OCI-LY3 (cell line): ENCODE results near the gene PREX1.

ENCODE experiments used
- H2AFZ ChIP-seq: fragments of 200-600, 300-600 bp; shearing (Covaris generic); 2 replicates; pipeline ENCODE4 v1.6.0; 2014; ENCODE audit warnings: antibody characterized with exemption, low read depth, low read length
- H3K27ac ChIP-seq: fragments of 200-600, 300-600 bp; sonication (generic); 2 replicates; pipeline ENCODE4 v1.5.1; 2014; ENCODE audit warnings: mild to moderate bottlenecking, low read length, moderate library complexity, mixed read lengths
- H3K27me3 ChIP-seq: fragments of 200-600, 300-600 bp; sonication (generic); 2 replicates; pipeline ENCODE4 v1.6.1; 2014; ENCODE audit warnings: low read depth, low read length, mixed read lengths
- H3K36me3 ChIP-seq: fragments of 200-600, 300-600 bp; sonication (generic); replicated peaks from 2 replicates; pipeline ENCODE3; 2014; ENCODE audit warnings: low read depth, low read length, mixed read lengths
- H3K4me1 ChIP-seq: fragments of 300-600, 200-600 bp; sonication (generic); 2 replicates; pipeline ENCODE4 v1.6.1; 2014; ENCODE audit warnings: low read length, mixed read lengths
- H3K4me2 ChIP-seq: fragments of 200-600, 300-600 bp; sonication (generic); 2 replicates; pipeline ENCODE4 v1.6.1; 2014; ENCODE audit warnings: low read length, mixed read lengths
- H3K4me3 ChIP-seq: fragments of 300-600, 200-600 bp; sonication (generic); 2 replicates; pipeline ENCODE4 v1.5.1; 2014; ENCODE audit warnings: antibody characterized with exemption, mild to moderate bottlenecking, low read length, moderate library complexity
- H3K79me2 ChIP-seq: fragments of 300-600, 200-600 bp; shearing (Covaris generic); 2 replicates; pipeline ENCODE4 v1.6.1; 2014; ENCODE audit warnings: mild to moderate bottlenecking, low read length, mixed read lengths
- H3K9ac ChIP-seq: fragments of 300-600, 200-600 bp; shearing (Covaris generic); 2 replicates; pipeline ENCODE4 v1.6.0; 2014; ENCODE audit warnings: mild to moderate bottlenecking, low read length, moderate library complexity
- H3K9me3 ChIP-seq: fragments of 200-600, 300-600 bp; shearing (Covaris generic); 2 replicates; pipeline ENCODE4 v1.6.1; 2014; ENCODE audit warnings: low read length, mixed read lengths; ENCODE audit not compliant: insufficient read depth
- H4K20me1 ChIP-seq: fragments of 200-600, 300-600 bp; sonication (generic); 2 replicates; pipeline ENCODE4 v1.6.1; 2016; ENCODE audit warnings: low read length, mixed read lengths; ENCODE audit not compliant: insufficient read depth
- CTCF ChIP-seq: fragments of 200-600, 300-600 bp; sonication (generic); IDR thresholded peaks from 2 replicates; pipeline ENCODE4 v1.5.1; 2014; ENCODE audit warnings: antibody characterized with exemption, low read length, low read depth
- EZH2phosphoT487 ChIP-seq: fragments of 200-600 bp; shearing (Covaris generic); IDR thresholded peaks from 2 replicates; pipeline ENCODE4 v1.6.1; 2018; ENCODE audit warnings: antibody characterized with exemption, mixed run types, low read depth

PREX1 gene

GRCh38 chr20:48791666-48792071 lies 36.1 kb downstream of the PREX1 start:
- no peaks in the 10 kb centered on the region for H3K27me3 ChIP-seq
- H3K9me3 ChIP-seq = no peaks in the 10 kb centered on the region
- H3K27ac ChIP-seq = no peak overlapping the region
- H3K4me3 ChIP-seq = no peak overlapping the region
- 0 out of 2 replicates have a peak, but pooled peaks cover 2% of the 10 kb centered on the region for H3K79me2 ChIP-seq
- no peak for TF ChIP-seq CTCF
- no peak for TF ChIP-seq EZH2phosphoT487
- H2AFZ ChIP-seq = no peak overlapping the region
- peaks cover 30% of the 10 kb centered on the region for H3K4me1 ChIP-seq
- no peak overlapping the region for H3K4me2 ChIP-seq
- no peak overlapping the region for H3K9ac ChIP-seq
- H4K20me1 ChIP-seq = peaks cover 15% of the 10 kb centered on the region
- H3K36me3 ChIP-seq = peaks cover 4% of the 10 kb centered on the region

GRCh38 chr20:48791014-48791413 lies 36.8 kb downstream of the PREX1 start:
- Histone ChIP-seq H3K4me3 (no peak overlapping the region), H3K79me2 (0 out of 2 replicates have a peak, but pooled peaks cover 2% of the 10 kb centered on the region), H3K9ac (no peak overlapping the region), H2AFZ (no peak overlapping the region), H3K9me3 (no peaks in the 10 kb centered on the region), H4K20me1 (peaks cover 15% of the 10 kb centered on the region), H3K27ac (no peak overlapping the region), H3K36me3 (peaks cover 4% of the 10 kb centered on the region), H3K4me2 (no peak overlapping the region), H3K4me1 (peaks cover 30% of the 10 kb centered on the region), H3K27me3 (no peaks in the 10 kb centered on the region)
- TF ChIP-seq EZH2phosphoT487 (no peak), CTCF (peak; percentile 17)

GRCh38 chr20:48790473-48791003 lies 37.3 kb downstream of the PREX1 start:
- Histone ChIP-seq H3K27me3 (no peaks in the 10 kb centered on the region), H3K4me2 (no peak overlapping the region), H3K9ac (no peak overlapping the region), H3K4me3 (no peak overlapping the region), H3K27ac (no peak overlapping the region), H3K79me2 (peaks cover 2% of the 10 kb centered on the region; the same call in 1 of the 2 replicates), H3K36me3 (peaks cover 4% of the 10 kb centered on the region), H4K20me1 (peaks cover 11% of the 10 kb centered on the region), H3K9me3 (no peaks in the 10 kb centered on the region), H2AFZ (no peak overlapping the region), H3K4me1 (peaks cover 30% of the 10 kb centered on the region)
- TF ChIP-seq CTCF (no peak), EZH2phosphoT487 (no peak)

- Histone ChIP-seq H3K27me3 (no peaks in the 10 kb centered on the region), H4K20me1 (peaks cover 5% of the 10 kb centered on the region; the same call in 1 of the 2 replicates), H3K9me3 (no peaks in the 10 kb centered on the region), H3K36me3 (peaks cover 4% of the 10 kb centered on the region), H3K4me3 (no peak overlapping the region), H2AFZ (no peak overlapping the region), H3K4me1 (peaks cover 30% of the 10 kb centered on the region), H3K9ac (no peak overlapping the region), H3K27ac (no peak overlapping the region), H3K4me2 (no peak overlapping the region), H3K79me2 (peaks cover 2% of the 10 kb centered on the region; the same call in 1 of the 2 replicates)
- TF ChIP-seq CTCF = no peak
- TF ChIP-seq EZH2phosphoT487 = no peak
Measured at GRCh38 chr20:48789781-48790472, 37.9 kb downstream of the PREX1 start.
